Fibroblast of mammary gland (primary cell): ENCODE data around the gene PREX1.

Experiments used
- DNase-seq: peaks from one replicate; pipeline ENCODE4 v3.0.0-alpha.2; 2010; ENCODE audit warnings: low read depth
- H3K4me3 ChIP-seq: 2 replicates; pipeline ENCODE4 v1.5.1; 2011; ENCODE audit warnings: low read depth, mild to moderate bottlenecking, low read length, moderate library complexity; ENCODE audit not compliant: control insufficient read depth
- CTCF ChIP-seq: conservative IDR thresholded peaks from 2 replicates; pipeline ENCODE4 v1.5.1; 2011; ENCODE audit warnings: low read depth, low read length, inconsistent platforms; ENCODE audit not compliant: control insufficient read depth, insufficient read depth

PREX1 gene

GRCh38 chr20:48626226-48626937 lies 201.4 kb downstream of the PREX1 start:
- no peak for TF ChIP-seq CTCF
- peak; percentile 3 for DNase-seq
- H3K4me3 ChIP-seq, result no peak overlapping the region

GRCh38 chr20:48625136-48625900 lies 202.5 kb downstream of the PREX1 start:
- TF ChIP-seq CTCF, result no peak

GRCh38 chr20:48624315-48625020 lies 203.3 kb downstream of the PREX1 start:
- H3K4me3 ChIP-seq, result no peak overlapping the region
- no peak for DNase-seq
- TF ChIP-seq CTCF, result no peak

More at GRCh38 chr20:48625136-48625900, 202.5 kb downstream of the PREX1 start:
- no peak overlapping the region for H3K4me3 ChIP-seq
- DNase-seq, result no peak

- no peak overlapping the region for H3K4me3 ChIP-seq
- DNase-seq, result no peak
- no peak for TF ChIP-seq CTCF
Observed at GRCh38 chr20:48623906-48624265, 203.9 kb downstream of the PREX1 start.

GRCh38 chr20:48623176-48623905 lies 204.5 kb downstream of the PREX1 start:
- TF ChIP-seq CTCF, result no peak
- no peak for DNase-seq
- H3K4me3 ChIP-seq, result no peak overlapping the region

GRCh38 chr20:48622421-48622820 lies 205.4 kb downstream of the PREX1 start:
- TF ChIP-seq CTCF, result no peak
- no peak for DNase-seq
- H3K4me3 ChIP-seq, result no peak overlapping the region
